Measurements from ENCODE around the gene FBXL16.

Gene FBXL16

GRCh38 chr16:709566-710499, 4.2 kb upstream of the FBXL16 start:
- Histone ChIP-seq H3K4me1 (ENCODE audit: control insufficient read depth, insufficient read depth, low read depth, low read length) (peaks cover 42% of the 10 kb centered on the region), H3K9me3 (ENCODE audit: control insufficient read depth, low read length) (no peaks in the 10 kb centered on the region), H3K4ac (ENCODE audit: low read depth in 1 of 2, low read length in 2 of 2) (no peak overlapping the region), H3K27ac (ENCODE audit: low read length, poor library complexity, severe bottlenecking) (no peak overlapping the region), H3K14ac (ENCODE audit: low read length in 2 of 2) (peak overlapping the region in 1 of 2 experiments; percentile 74), H4K8ac (ENCODE audit: low read length) (no peak overlapping the region), H3K23ac (ENCODE audit: low read length in 2 of 2) (peak overlapping the region in 1 of 2 experiments; percentile 32), H2BK120ac (ENCODE audit: low read depth, low read length) (no peak overlapping the region), H2BK15ac (ENCODE audit: low read depth, poor library complexity, severe bottlenecking) (no peak overlapping the region), H3K36me3 (ENCODE audit: control insufficient read depth in 1 of 2, insufficient read depth in 2 of 2, low read depth in 1 of 2, low read length in 2 of 2) (no peaks in the 10 kb centered on the region), H2BK5ac (ENCODE audit: low read depth, low read length, poor library complexity, severe bottlenecking) (no peak overlapping the region), H3K27me3 (ENCODE audit: control insufficient read depth in 1 of 2, insufficient read depth in 1 of 2, low read length in 2 of 2) (peaks cover 43 to 57% of the 10 kb centered on the region in 2 experiments), H2AK5ac (ENCODE audit: low read length, severe bottlenecking) (no peak overlapping the region), H2BK12ac (ENCODE audit: low read length in 2 of 2) (peak overlapping the region; percentile 28 to 64), H4K91ac (ENCODE audit: low read length) (peak overlapping the region; percentile 45), H3K18ac (ENCODE audit: low read depth in 1 of 2, low read length in 2 of 2) (peak overlapping the region in 1 of 2 experiments; percentile 42), H3K9ac (ENCODE audit: low read length) (peak overlapping the region; percentile 51), H3K79me1 (replicated peaks; ENCODE audit: low read length, poor library complexity, severe bottlenecking) (peaks cover 4% of the 10 kb centered on the region), H3K4me3 (ENCODE audit: insufficient read depth in 1 of 2, low read depth in 1 of 2, low read length in 2 of 2) (peak overlapping the region in 1 of 2 experiments; percentile 18), H2AFZ (ENCODE audit: low read depth, low read length) (no peak overlapping the region), H3K4me2 (ENCODE audit: low read length, poor library complexity, severe bottlenecking) (no peak overlapping the region)
- peak; percentile 92 for DNase-seq
- WGBS = 46% methylated on average over 30 of the region's 30 CpGs

GRCh38 chr16:708959-709358, 3.4 kb upstream of the FBXL16 start:
- no peak overlapping the region for H4K91ac ChIP-seq (ENCODE audit: low read length)

DNA sequence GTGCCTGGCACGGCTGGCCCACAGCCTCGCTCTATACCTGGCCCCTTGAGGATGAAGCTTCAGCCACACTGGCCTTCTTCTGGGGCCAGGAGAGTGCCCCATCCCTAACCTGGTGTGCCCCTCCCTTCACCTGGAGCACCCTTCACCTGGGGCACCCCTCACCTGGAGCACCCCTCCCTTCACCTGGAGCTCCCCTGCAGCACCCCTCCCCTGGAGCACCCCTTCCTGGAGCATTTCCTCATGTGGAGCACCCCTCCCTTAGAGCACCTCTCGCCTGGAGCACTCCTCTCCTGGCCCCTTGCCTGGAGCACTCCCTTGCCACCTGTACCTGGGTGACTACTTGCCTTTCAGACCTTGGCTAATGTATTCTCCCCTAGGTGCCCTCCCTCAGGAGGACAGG, 2.4 kb upstream of the FBXL16 start:
- WGBS = 67% methylated on average over 3 of the region's 3 CpGs
- no peaks in the 10 kb centered on the region for H3K36me3 ChIP-seq (ENCODE audit: control insufficient read depth in 1 of 2, insufficient read depth in 2 of 2, low read depth in 1 of 2, low read length in 2 of 2)
- H2BK15ac ChIP-seq (ENCODE audit: low read depth, poor library complexity, severe bottlenecking) = no peak overlapping the region

More at GRCh38 chr16:708959-709358, 3.4 kb upstream of the FBXL16 start:
- H3K9me3 ChIP-seq (ENCODE audit: control insufficient read depth, low read length) = no peaks in the 10 kb centered on the region
- no peak overlapping the region for H3K9ac ChIP-seq (ENCODE audit: low read length)
- H3K23ac ChIP-seq (ENCODE audit: low read length in 2 of 2) = no peak overlapping the region
- H3K27me3 ChIP-seq (ENCODE audit: control insufficient read depth in 1 of 2, insufficient read depth in 1 of 2, low read length in 2 of 2) = peaks cover 52 to 66% of the 10 kb centered on the region in 2 experiments
- H2AFZ ChIP-seq (ENCODE audit: low read depth, low read length) = no peak overlapping the region
- peaks cover 34% of the 10 kb centered on the region for H3K4me1 ChIP-seq (ENCODE audit: control insufficient read depth, insufficient read depth, low read depth, low read length)
- no peak overlapping the region for H3K18ac ChIP-seq (ENCODE audit: low read depth in 1 of 2, low read length in 2 of 2)
- no peak overlapping the region for H3K27ac ChIP-seq (ENCODE audit: low read length, poor library complexity, severe bottlenecking)
- H2AK5ac ChIP-seq (ENCODE audit: low read length, severe bottlenecking) = no peak overlapping the region
- H3K4me2 ChIP-seq (ENCODE audit: low read length, poor library complexity, severe bottlenecking) = no peak overlapping the region
- no peak overlapping the region for H2BK120ac ChIP-seq (ENCODE audit: low read depth, low read length)
- no peaks in the 10 kb centered on the region for H3K79me1 ChIP-seq (replicated peaks; ENCODE audit: low read length, poor library complexity, severe bottlenecking)
- 62% methylated on average over 4 of the region's 4 CpGs for whole genome bisulfite sequencing
- no peak overlapping the region for H2BK12ac ChIP-seq (ENCODE audit: low read length in 2 of 2)
- H3K14ac ChIP-seq (ENCODE audit: low read length in 2 of 2) = no peak overlapping the region
- no peaks in the 10 kb centered on the region for H3K36me3 ChIP-seq (ENCODE audit: control insufficient read depth in 1 of 2, insufficient read depth in 2 of 2, low read depth in 1 of 2, low read length in 2 of 2)
- H2BK15ac ChIP-seq (ENCODE audit: low read depth, poor library complexity, severe bottlenecking) = no peak overlapping the region
- no peak overlapping the region for H4K8ac ChIP-seq (ENCODE audit: low read length)
- H3K4me3 ChIP-seq (ENCODE audit: insufficient read depth in 1 of 2, low read depth in 1 of 2, low read length in 2 of 2) = no peak overlapping the region
- no peak overlapping the region for H2BK5ac ChIP-seq (ENCODE audit: low read depth, low read length, poor library complexity, severe bottlenecking)
- no peak overlapping the region for H3K4ac ChIP-seq (ENCODE audit: low read depth in 1 of 2, low read length in 2 of 2)
- DNase-seq = no peak

GRCh38 chr16:707062-707538, 1.5 kb upstream of the FBXL16 start:
- Histone ChIP-seq H3K23ac (ENCODE audit: low read length in 2 of 2) (no peak overlapping the region), H3K4me1 (ENCODE audit: control insufficient read depth, insufficient read depth, low read depth, low read length) (peaks cover 30% of the 10 kb centered on the region), H3K4ac (ENCODE audit: low read depth in 1 of 2, low read length in 2 of 2) (no peak overlapping the region), H3K4me2 (ENCODE audit: low read length, poor library complexity, severe bottlenecking) (no peak overlapping the region), H3K9ac (ENCODE audit: low read length) (no peak overlapping the region), H2AK5ac (ENCODE audit: low read length, severe bottlenecking) (no peak overlapping the region), H2BK15ac (ENCODE audit: low read depth, poor library complexity, severe bottlenecking) (no peak overlapping the region), H2AFZ (ENCODE audit: low read depth, low read length) (no peak overlapping the region), H3K9me3 (ENCODE audit: control insufficient read depth, low read length) (no peaks in the 10 kb centered on the region), H2BK120ac (ENCODE audit: low read depth, low read length) (no peak overlapping the region), H3K4me3 (ENCODE audit: insufficient read depth in 1 of 2, low read depth in 1 of 2, low read length in 2 of 2) (no peak overlapping the region), H3K18ac (ENCODE audit: low read depth in 1 of 2, low read length in 2 of 2) (no peak overlapping the region), H3K36me3 (ENCODE audit: control insufficient read depth in 1 of 2, insufficient read depth in 2 of 2, low read depth in 1 of 2, low read length in 2 of 2) (no peaks in the 10 kb centered on the region), H2BK5ac (ENCODE audit: low read depth, low read length, poor library complexity, severe bottlenecking) (no peak overlapping the region), H3K27ac (ENCODE audit: low read length, poor library complexity, severe bottlenecking) (no peak overlapping the region), H2BK12ac (ENCODE audit: low read length in 2 of 2) (no peak overlapping the region), H3K27me3 (ENCODE audit: control insufficient read depth in 1 of 2, insufficient read depth in 1 of 2, low read length in 2 of 2) (peaks cover 71 to 84% of the 10 kb centered on the region in 2 experiments), H4K91ac (ENCODE audit: low read length) (no peak overlapping the region), H3K14ac (ENCODE audit: low read length in 2 of 2) (no peak overlapping the region), H4K8ac (ENCODE audit: low read length) (no peak overlapping the region), H3K79me1 (replicated peaks; ENCODE audit: low read length, poor library complexity, severe bottlenecking) (no peaks in the 10 kb centered on the region)
- 51% methylated on average over 12 of the region's 14 CpGs for WGBS
- DNase-seq = no peak

More for the DNA sequence above, 2.4 kb upstream of the FBXL16 start:
- no peaks in the 10 kb centered on the region for H3K9me3 ChIP-seq (ENCODE audit: control insufficient read depth, low read length)
- no peaks in the 10 kb centered on the region for H3K79me1 ChIP-seq (replicated peaks; ENCODE audit: low read length, poor library complexity, severe bottlenecking)
- no peak overlapping the region for H3K4ac ChIP-seq (ENCODE audit: low read depth in 1 of 2, low read length in 2 of 2)
- H3K9ac ChIP-seq (ENCODE audit: low read length) = no peak overlapping the region
- DNase-seq = no peak
- no peak overlapping the region for H2AK5ac ChIP-seq (ENCODE audit: low read length, severe bottlenecking)
- peaks cover 31% of the 10 kb centered on the region for H3K4me1 ChIP-seq (ENCODE audit: control insufficient read depth, insufficient read depth, low read depth, low read length)
- no peak overlapping the region for H2AFZ ChIP-seq (ENCODE audit: low read depth, low read length)
- H3K4me2 ChIP-seq (ENCODE audit: low read length, poor library complexity, severe bottlenecking) = no peak overlapping the region
- H3K27me3 ChIP-seq (ENCODE audit: control insufficient read depth in 1 of 2, insufficient read depth in 1 of 2, low read length in 2 of 2) = peaks cover 62 to 75% of the 10 kb centered on the region in 2 experiments
- no peak overlapping the region for H4K91ac ChIP-seq (ENCODE audit: low read length)
- no peak overlapping the region for H3K18ac ChIP-seq (ENCODE audit: low read depth in 1 of 2, low read length in 2 of 2)
- H3K4me3 ChIP-seq (ENCODE audit: insufficient read depth in 1 of 2, low read depth in 1 of 2, low read length in 2 of 2) = no peak overlapping the region
- no peak overlapping the region for H3K14ac ChIP-seq (ENCODE audit: low read length in 2 of 2)
- H3K27ac ChIP-seq (ENCODE audit: low read length, poor library complexity, severe bottlenecking) = no peak overlapping the region
- no peak overlapping the region for H3K23ac ChIP-seq (ENCODE audit: low read length in 2 of 2)
- no peak overlapping the region for H4K8ac ChIP-seq (ENCODE audit: low read length)
- H2BK12ac ChIP-seq (ENCODE audit: low read length in 2 of 2) = no peak overlapping the region
- H2BK120ac ChIP-seq (ENCODE audit: low read depth, low read length) = no peak overlapping the region
- H2BK5ac ChIP-seq (ENCODE audit: low read depth, low read length, poor library complexity, severe bottlenecking) = no peak overlapping the region
